ENCODE measurements around the gene CDC37L1.
A peak's percentile ranks its signal among the peaks of the same experiment; 100 is the strongest.

The CDC37L1 gene

GRCh38 chr9:4679268-4680172 is at the start of gene CDC37L1:
TSS of gene CDC37L1 (plus strand) at chr9:4679569. CDS start at chr9:4679768, 199 bp downstream.
- TF ChIP-seq CTCF (IDR thresholded peaks at IDR 0.05; ENCODE audit: insufficient read depth, low read length, missing control alignments): peak; percentile 75
- POLR2A ChIA-PET: interaction anchor here (0.6 to 1.0 kb wide), 5 partner anchors 13 to 1032 kb away, joined by 3 to 4 read pairs (median 3); partner anchors contain the start of genes RIC1, SLC1A1 and SPATA6L
- peak; percentile 57 for DNase-seq (ENCODE audit: low read depth, low spot score)
- CTCF ChIA-PET: interaction anchor here (0.7 to 1.0 kb wide), 3 partner anchors 13 to 39 kb away, joined by 3 read pairs; no protein-coding TSS in a partner anchor
- H3K4me3 ChIP-seq (ENCODE audit: low read depth, low read length): peak within 1 kb of the TSS; percentile 91

GRCh38 chr9:4630836-4631235 is 48.5 kb upstream of the CDC37L1 start:
- POLR2A ChIA-PET: no interaction called here
- TF ChIP-seq CTCF (IDR thresholded peaks at IDR 0.05; ENCODE audit: insufficient read depth, low read length, missing control alignments): peak; percentile 3
- DNase-seq (ENCODE audit: low read depth, low spot score): no peak
- no peak overlapping the region for H3K4me3 ChIP-seq (ENCODE audit: low read depth, low read length)
- CTCF ChIA-PET: no interaction called here

GRCh38 chr9:4638968-4639367 is 40.4 kb upstream of the CDC37L1 start:
- no peak for TF ChIP-seq CTCF (IDR thresholded peaks at IDR 0.05; ENCODE audit: insufficient read depth, low read length, missing control alignments)
- no peak overlapping the region for H3K4me3 ChIP-seq (ENCODE audit: low read depth, low read length)
- POLR2A ChIA-PET: no interaction called here
- DNase-seq (ENCODE audit: low read depth, low spot score): no peak
- CTCF ChIA-PET: interaction anchor here (0.9 to 2.9 kb wide), 13 partner anchors 11 to 323 kb away, joined by 3 to 91 read pairs (median 6); no protein-coding TSS in a partner anchor

GRCh38 chr9:4639420-4639819 is 39.9 kb upstream of the CDC37L1 start:
- ChIA-PET POLR2A (no interaction called here), CTCF (interaction anchor here (0.9 to 2.9 kb wide), 17 partner anchors 12 to 323 kb away, joined by 3 to 91 read pairs (median 5); partner anchors contain the start of gene CDC37L1)

GRCh38 chr9:4640027-4640426 is 39.3 kb upstream of the CDC37L1 start:
- ChIA-PET POLR2A (no interaction called here), CTCF (interaction anchor here (0.8 to 2.9 kb wide), 21 partner anchors 8 to 324 kb away, joined by 3 to 91 read pairs (median 5); partner anchors contain the start of gene CDC37L1)
- TF ChIP-seq CTCF (IDR thresholded peaks at IDR 0.05; ENCODE audit: insufficient read depth, low read length, missing control alignments): peak; percentile 53

More at GRCh38 chr9:4639420-4639819, 39.9 kb upstream of the CDC37L1 start:
- TF ChIP-seq CTCF (IDR thresholded peaks at IDR 0.05; ENCODE audit: insufficient read depth, low read length, missing control alignments): no peak
- DNase-seq (ENCODE audit: low read depth, low spot score): no peak
- no peak overlapping the region for H3K4me3 ChIP-seq (ENCODE audit: low read depth, low read length)

GRCh38 chr9:4642351-4642750 is 37.0 kb upstream of the CDC37L1 start:
- TF ChIP-seq CTCF (IDR thresholded peaks at IDR 0.05; ENCODE audit: insufficient read depth, low read length, missing control alignments): no peak
- DNase-seq (ENCODE audit: low read depth, low spot score): no peak
- CTCF ChIA-PET: interaction anchor here (1.5 to 3.2 kb wide), 2 partner anchors 260 to 263 kb away, joined by 3 to 16 read pairs; no protein-coding TSS in a partner anchor
- no peak overlapping the region for H3K4me3 ChIP-seq (ENCODE audit: low read depth, low read length)
- POLR2A ChIA-PET: no interaction called here

More at GRCh38 chr9:4640027-4640426, 39.3 kb upstream of the CDC37L1 start:
- no peak for DNase-seq (ENCODE audit: low read depth, low spot score)
- no peak overlapping the region for H3K4me3 ChIP-seq (ENCODE audit: low read depth, low read length)

All from AG04449 (cell line).